H1 (cell line): Measurements from ENCODE around the gene HS1BP3. TPM values are rescaled to one million over a fixed set of nuclear protein-coding genes. Genes with fewer than 3 reads are reported as not detected.

Experiments
- CTCF ChIA-PET: fragments of 300-600 bp; sonication (Branson Sonifier 250); formaldehyde crosslinking; loops from one replicate; lab custom pipeline; 2021; ENCODE audit not compliant: partially characterized antibody; lab: Charles Lee
- POLR2A ChIA-PET: fragments of 300-600 bp; sonication (Branson Sonifier 250); formaldehyde crosslinking; loops from one replicate; lab custom pipeline; 2021; ENCODE audit warnings: inconsistent platforms; ENCODE audit not compliant: partially characterized antibody; lab: Charles Lee
- DNase-seq, 2 experiments: peaks; one replicate each; pipeline versions ENCODE4 v3.0.0 to v3.0.0-alpha.2; 2010 to 2022; ENCODE audit warnings: low spot score in 2 of 2, low read depth in 1 of 2, mixed read lengths in 1 of 2
- FAIRE-seq: peaks from 2 replicates; lab custom pipeline; 2011; peaks lifted over from hg19 to GRCh38; lab: Jason Lieb, UNC
- H2AFZ ChIP-seq: 2 replicates; pipeline ENCODE4 v1.8.1; 2012; ENCODE audit warnings: low read length, inconsistent platforms
- H2AK5ac ChIP-seq: 2 replicates; pipeline ENCODE4 v1.6.1; 2013; ENCODE audit warnings: low read depth, low read length
- H2BK120ac ChIP-seq: replicated peaks from 2 replicates; pipeline ENCODE3; 2013; ENCODE audit warnings: low read depth, low read length, inconsistent platforms
- H2BK12ac ChIP-seq: 2 replicates; pipeline ENCODE4 v1.6.1; 2013; ENCODE audit warnings: low read depth, low read length
- H2BK15ac ChIP-seq: 2 replicates; pipeline ENCODE4 v1.6.1; 2013; ENCODE audit warnings: low read length
- H2BK20ac ChIP-seq: 2 replicates; pipeline ENCODE4 v1.6.1; 2013; ENCODE audit warnings: low read length
- H2BK5ac ChIP-seq: 2 replicates; pipeline ENCODE4 v1.6.1; 2013; ENCODE audit warnings: low read depth, low read length
- H3K14ac ChIP-seq: 2 replicates; pipeline ENCODE4 v1.6.1; 2013; ENCODE audit warnings: inconsistent platforms; ENCODE audit not compliant: insufficient read length
- H3K18ac ChIP-seq: 2 replicates; pipeline ENCODE4 v1.6.1; 2013; ENCODE audit warnings: low read length; ENCODE audit errors: extremely low read depth
- H3K23ac ChIP-seq: 2 replicates; pipeline ENCODE4 v1.6.1; 2013; ENCODE audit warnings: inconsistent platforms; ENCODE audit not compliant: insufficient read length
- H3K23me2 ChIP-seq: 2 replicates; pipeline ENCODE4 v1.6.1; 2013; ENCODE audit warnings: low read depth, low read length
- H3K27ac ChIP-seq: 2 replicates; pipeline ENCODE4 v1.6.1; 2011; ENCODE audit warnings: low read depth, low read length, inconsistent platforms
- H3K27me3 ChIP-seq, 4 experiments: replicated peaks in 1 of 4; 1 replicate in 1 of 4; 2 replicates in 3 of 4; pipeline versions ENCODE4 v1.6.1 to v1.8.1; 2011 to 2013; ENCODE audit warnings: low read length in 3 of 4, mild to moderate bottlenecking in 3 of 4, inconsistent platforms in 2 of 4, mixed read lengths in 2 of 4, moderate library complexity in 1 of 4; ENCODE audit not compliant: control insufficient read depth in 3 of 4, insufficient read depth in 3 of 4; ENCODE audit errors: extremely low read depth in 1 of 4
- H3K36me3 ChIP-seq, 4 experiments: 2 replicates each; pipeline versions ENCODE4 v1.6.1 to v1.8.1; 2011 to 2013; ENCODE audit warnings: mild to moderate bottlenecking in 4 of 4, low read length in 3 of 4, moderate library complexity in 2 of 4, control low read depth in 1 of 4, inconsistent platforms in 1 of 4; ENCODE audit not compliant: insufficient read depth in 4 of 4, control insufficient read depth in 2 of 4
- H3K4ac ChIP-seq: replicated peaks from 2 replicates; pipeline ENCODE3; 2013; ENCODE audit warnings: low read length, low read depth, mixed read lengths, inconsistent platforms; ENCODE audit not compliant: insufficient read length
- H3K4me1 ChIP-seq, 4 experiments: replicated peaks in 1 of 4; 1 replicate in 1 of 4; 2 replicates in 3 of 4; pipeline versions ENCODE4 v1.6.1 to v1.8.1; 2011 to 2013; ENCODE audit warnings: low read length in 3 of 4, inconsistent platforms in 2 of 4, mixed read lengths in 1 of 4; ENCODE audit not compliant: insufficient read depth in 4 of 4, control insufficient read depth in 3 of 4
- H3K4me2 ChIP-seq, 2 experiments: 2 replicates each; pipeline versions ENCODE4 v1.6.1 to v1.8.1; 2011 to 2013; ENCODE audit warnings: low read depth in 2 of 2, low read length in 2 of 2, control low read depth in 1 of 2, inconsistent platforms in 1 of 2, mild to moderate bottlenecking in 1 of 2; ENCODE audit not compliant: insufficient read depth in 1 of 2
- H3K4me3 ChIP-seq, 4 experiments: fragments of 200-600, 300-600 bp in 1 of 4; sonication (generic), shearing (Covaris generic), sonication (Bioruptor Twin) in 1 of 4; 2 replicates each; pipeline versions ENCODE4 v1.5.1 to v1.8.1; 2011 to 2016; ENCODE audit warnings: low read length in 4 of 4, low read depth in 3 of 4, control low read depth in 2 of 4, inconsistent platforms in 2 of 4, mild to moderate bottlenecking in 2 of 4, mixed read lengths in 1 of 4, moderate library complexity in 1 of 4; ENCODE audit not compliant: insufficient read depth in 2 of 4; ENCODE audit errors: extremely low read depth in 1 of 4
- H3K56ac ChIP-seq: replicated peaks from 2 replicates; pipeline ENCODE3; 2013; ENCODE audit warnings: low read depth, mild to moderate bottlenecking, mixed read lengths, low read length, inconsistent platforms; ENCODE audit not compliant: insufficient read length
- H3K79me1 ChIP-seq: 2 replicates; pipeline ENCODE4 v1.6.1; 2013; ENCODE audit warnings: low read depth, low read length, control low read depth
- H3K79me2 ChIP-seq, 2 experiments: 2 replicates each; pipeline versions ENCODE4 v1.6.1 to v1.8.1; 2012 to 2013; ENCODE audit warnings: low read length in 2 of 2, mild to moderate bottlenecking in 2 of 2, inconsistent platforms in 1 of 2; ENCODE audit not compliant: insufficient read depth in 2 of 2, control insufficient read depth in 1 of 2
- H3K9ac ChIP-seq, 4 experiments: replicated peaks in 1 of 4; 1 replicate in 1 of 4; 2 replicates in 3 of 4; pipeline versions ENCODE4 v1.6.1 to v1.8.1; 2011 to 2013; ENCODE audit warnings: low read depth in 3 of 4, low read length in 3 of 4, control low read depth in 2 of 4, mild to moderate bottlenecking in 2 of 4, moderate library complexity in 2 of 4, inconsistent platforms in 1 of 4; ENCODE audit errors: extremely low read depth in 1 of 4
- H3K9me3 ChIP-seq, 2 experiments: 2 replicates each; pipeline versions ENCODE4 v1.6.1 to v1.8.1; 2012 to 2013; ENCODE audit warnings: mild to moderate bottlenecking in 2 of 2, moderate library complexity in 2 of 2, control low read depth in 1 of 2, inconsistent platforms in 1 of 2, low read depth in 1 of 2, low read length in 1 of 2, mixed read lengths in 1 of 2; ENCODE audit not compliant: insufficient read depth in 2 of 2
- H4K20me1 ChIP-seq, 2 experiments: replicated peaks in 1 of 2; 2 replicates each; pipeline versions ENCODE3 to v1.8.1; 2011 to 2013; ENCODE audit warnings: inconsistent platforms in 2 of 2, low read length in 2 of 2, mild to moderate bottlenecking in 1 of 2; ENCODE audit not compliant: insufficient read depth in 2 of 2, control insufficient read depth in 1 of 2
- H4K5ac ChIP-seq: 2 replicates; pipeline ENCODE4 v1.6.1; 2013; ENCODE audit warnings: low read length, low read depth, mixed read lengths, inconsistent platforms; ENCODE audit not compliant: insufficient read length
- H4K8ac ChIP-seq: 2 replicates; pipeline ENCODE4 v1.8.0; 2013; ENCODE audit warnings: mild to moderate bottlenecking, moderate library complexity, low read length, inconsistent platforms; ENCODE audit not compliant: insufficient read depth; ENCODE audit errors: extremely low read depth
- H4K91ac ChIP-seq: replicated peaks from 2 replicates; pipeline ENCODE3; 2013; ENCODE audit warnings: low read length, mixed read lengths, inconsistent platforms; ENCODE audit not compliant: insufficient read length
- KDM4A ChIP-seq: IDR thresholded peaks from one replicate; pipeline ENCODE4 v1.7.1; 2012; ENCODE audit warnings: low read depth, mild to moderate bottlenecking, moderate library complexity, low read length, inconsistent platforms; ENCODE audit not compliant: severe bottlenecking
- PHF8 ChIP-seq: fragments of 200-600 bp; sonication (generic); conservative IDR thresholded peaks from 2 replicates; pipeline ENCODE4 v1.7.1; 2012; ENCODE audit warnings: low read depth, mild to moderate bottlenecking, inconsistent platforms, low read length, moderate library complexity
- POLR2AphosphoS5 ChIP-seq: IDR thresholded peaks from 2 replicates; pipeline ENCODE4 v1.6.1; 2011; ENCODE audit warnings: low read depth, low read length
- RFX5 ChIP-seq: IDR thresholded peaks from 2 replicates; pipeline ENCODE4 v1.6.1; 2011; ENCODE audit warnings: low read depth, low read length, improper control_type of control experiment, borderline replicate concordance
- SRF ChIP-seq: IDR thresholded peaks from 2 replicates; pipeline ENCODE4 v1.6.1; 2011; ENCODE audit warnings: mild to moderate bottlenecking, low read depth, low read length, moderate library complexity
- YY1 ChIP-seq: IDR thresholded peaks from 2 replicates; pipeline ENCODE4 v1.6.1; 2011; ENCODE audit warnings: low read depth, mild to moderate bottlenecking, low read length
- whole genome bisulfite sequencing, 2 experiments: shearing (Covaris generic) in 1 of 2; methylation state at CpG; one replicate each; pipeline versions ENCODE4 v1.1.6 to v1.1.7; 2013 to 2015; ENCODE audit warnings: low lambda C conversion rate in 2 of 2, mixed read lengths in 2 of 2, inconsistent platforms in 1 of 2, low coverage in 1 of 2, missing lambda C conversion rate in 1 of 2; ENCODE audit not compliant: insufficient replicate concordance in 2 of 2, insufficient coverage in 1 of 2, insufficient read length in 1 of 2; ENCODE audit errors: extremely low coverage in 1 of 2, missing lambda C conversion rate in 1 of 2; 5-methylcytosine and 5-hydroxymethylcytosine counted together
- long read RNA-seq, 2 experiments: library from RNA in 1 of 2; library from capped mRNA in 1 of 2; stranded (forward); transcript quantifications; one replicate each; pipeline ENCODE4 v2.0.0, GENCODE V29; 2021; ENCODE audit warnings: inconsistent platforms in 1 of 2
- polyA minus RNA-seq, 3 experiments: library from RNA; depleted of rRNA, polyadenylated mRNA; stranded (reverse); fragments of >200 nt; gene quantifications; 1 replicate in 2 of 3; 2 replicates in 1 of 3; pipeline ENCODE4 v1.2.3, GENCODE V29; 2011
- polyA plus RNA-seq, 7 experiments: library from polyadenylated mRNA; depleted of rRNA in 3 of 7; stranded (reverse) in 5 of 7; unstranded in 2 of 7; fragments of >200 nt in 5 of 7; fragments of 200-250 nt in 2 of 7; gene quantifications; 1 replicate in 5 of 7; 2 replicates in 1 of 7; 4 replicates in 1 of 7; pipeline versions ENCODE4 v1.2.1 to v1.2.3, GENCODE V29; 2011 to 2013; ENCODE audit warnings: missing spikeins in 2 of 7, mixed read lengths in 2 of 7
- total RNA-seq: library from RNA; stranded (reverse); fragmentation: NEBNext Ultra II Directional; extraction: Animal tissue kit (Norgen Biotek cat#: 25700); gene quantifications from 2 replicates; pipeline ENCODE4 v1.2.1, GENCODE V29; 2021
- TF ChIP-seq, protein P1 (sequence below): IDR thresholded peaks from 2 replicates; pipeline ENCODE4 v1.6.1; 2011; ENCODE audit warnings: low read depth, mild to moderate bottlenecking, low read length; ENCODE audit not compliant: insufficient read depth

HS1BP3 gene
- total RNA-seq (11.1 and 11.2 TPM in 2 replicates), polyA plus RNA-seq (2011; rRNA removed) (11.3 and 16.1 TPM in 2 replicates), polyA minus RNA-seq (2011; rRNA and poly(A)+ RNA removed) (9.0 and 12.8 TPM in 2 replicates)
- 11.0 TPM for polyA plus RNA-seq (2011; cell fraction: cytosol; rRNA removed)
- polyA plus RNA-seq (2011; cell fraction: nucleus; rRNA removed), result 19.6 TPM
- 9.2 to 14.1 TPM (median 13.6 TPM) in 4 replicates for polyA plus RNA-seq (2012, experiment 1 of 2)
- 16.1 TPM for polyA plus RNA-seq (2012, experiment 2 of 2)
- 8.8 TPM for polyA plus RNA-seq (2013, experiment 1 of 2)
- polyA plus RNA-seq (2013, experiment 2 of 2), result 7.7 TPM
- polyA minus RNA-seq (2011; cell fraction: cytosol; rRNA and poly(A)+ RNA removed), result 4.8 TPM
- polyA minus RNA-seq (2011; cell fraction: nucleus; rRNA and poly(A)+ RNA removed), result 22.9 TPM
- long read RNA-seq, experiment 1, partial matches to known transcripts, result 5 of 14 reads
- long read RNA-seq, experiment 1, other reads (novel, unspliced or antisense), result 7 of 14 reads
- long read RNA-seq, experiment 2, partial matches to known transcripts, result 1 of 7 reads
- long read RNA-seq, experiment 2, other reads (novel, unspliced or antisense), result 3 of 7 reads

- CTCF ChIA-PET, result interaction anchor here (0.5 to 13.1 kb wide), 32 partner anchors 9 to 770 kb away, joined by 3 to 261 read pairs (median 6); partner anchors contain the start of gene RHOB
- H3K56ac ChIP-seq, result peak within 1 kb of the TSS; percentile 62
- H2AFZ ChIP-seq, result peak within 1 kb of the TSS; percentile 77
- H3K27ac ChIP-seq, result no peak within 1 kb of the TSS
- peak within 1 kb of the TSS; percentile 36 to 65 (median 52); a peak in 6 of 7 replicates for H3K9ac ChIP-seq
- no peak for FAIRE-seq
- no peak within 1 kb of the TSS for H3K4ac ChIP-seq
- H3K36me3 ChIP-seq, result no peaks in the 10 kb centered on the region
- peak within 1 kb of the TSS; percentile 13; the same call in 1 of the 2 replicates for H2BK12ac ChIP-seq
- peak within 1 kb of the TSS; percentile 91; the same call in 1 of the 2 replicates for H4K8ac ChIP-seq
- no peaks in the 10 kb centered on the region for H3K79me2 ChIP-seq
- H3K4me3 ChIP-seq, result peak within 1 kb of the TSS; percentile 47 to 68 (median 56)
- no peaks in the 10 kb centered on the region for H3K9me3 ChIP-seq
- peak within 1 kb of the TSS; percentile 96 for H4K91ac ChIP-seq
- peaks cover 0 to 11% (median 7%) of the 10 kb centered on the region in 4 experiments; a peak in 5 of 7 replicates for H3K4me1 ChIP-seq
- H3K79me1 ChIP-seq, result no peaks in the 10 kb centered on the region
- no peak within 1 kb of the TSS for H2BK120ac ChIP-seq
- POLR2A ChIA-PET, result interaction anchor here (0.6 to 2.7 kb wide), 10 partner anchors 8 to 218 kb away, joined by 3 to 19 read pairs (median 4); partner anchors contain the start of genes GDF7 and RHOB
- H3K14ac ChIP-seq, result no peak within 1 kb of the TSS
- no peaks in the 10 kb centered on the region for H4K20me1 ChIP-seq
- H4K5ac ChIP-seq, result peak within 1 kb of the TSS; percentile 33
- WGBS, 2 experiments, result 5% methylated on average over 55 of the region's 72 CpGs; no CpG with 5 or more reads in 1 of the 2 experiments
- H3K27me3 ChIP-seq, result peaks cover 0 to 4% (median under 1%) of the 10 kb centered on the region in 4 experiments; a peak in 4 of 7 replicates
- H2AK5ac ChIP-seq, result no peak within 1 kb of the TSS
- H3K23me2 ChIP-seq, result peaks cover 7% of the 10 kb centered on the region; the same call in 1 of the 2 replicates
- H2BK15ac ChIP-seq, result no peak within 1 kb of the TSS; the same call in 1 of the 2 replicates
- peak within 1 kb of the TSS; percentile 70 to 82 for H3K4me2 ChIP-seq
- peak within 1 kb of the TSS; percentile 51; the same call in 1 of the 2 replicates for H3K18ac ChIP-seq
- no peak within 1 kb of the TSS for H3K23ac ChIP-seq
- DNase-seq, result peak in 1 of 2 experiments; percentile 91
- H2BK20ac ChIP-seq, result no peak within 1 kb of the TSS
- H2BK5ac ChIP-seq, result no peak within 1 kb of the TSS; the same call in 1 of the 2 replicates
- no peak for TF ChIP-seq RFX5
- TF ChIP-seq POLR2AphosphoS5, result 0 out of 2 replicates have a peak, but pooled peaks have one; percentile 20
- TF ChIP-seq PHF8, result peak; percentile 82
- peak; percentile 27; the same call in 1 of the 2 replicates for TF ChIP-seq SRF
- TF ChIP-seq, protein P1, sequence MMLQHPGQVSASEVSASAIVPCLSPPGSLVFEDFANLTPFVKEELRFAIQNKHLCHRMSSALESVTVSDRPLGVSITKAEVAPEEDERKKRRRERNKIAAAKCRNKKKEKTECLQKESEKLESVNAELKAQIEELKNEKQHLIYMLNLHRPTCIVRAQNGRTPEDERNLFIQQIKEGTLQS, result peak; percentile 51; the same call in 1 of the 2 replicates
- TF ChIP-seq YY1, result no peak
- TF ChIP-seq KDM4A, result peak; percentile 92
Observed at GRCh38 chr2:20650877-20651730, at the start of gene HS1BP3. Gene HS1BP3 (minus strand): TSS chr2:20651098. CDS start chr2:20651063, 35 bp downstream.
